Type B pancreatic cell (in vitro differentiated cells): ENCODE results near the gene CDC14B. TPM values are rescaled to one million over a fixed set of nuclear protein-coding genes. Genes with fewer than 3 reads are reported as not detected.
"Not testable (repeated sequence)": the region's sequence is repeated elsewhere in the genome, so short reads cannot be mapped to it uniquely, and the experiment has no call there.

Source experiments
- DNase-seq: peaks from one replicate; pipeline ENCODE4 v3.0.0; 2021; ENCODE audit warnings: mixed read lengths; ENCODE audit not compliant: unreplicated experiment; ENCODE audit errors: extremely low spot score
- H3K27ac Mint-ChIP-seq: 2 replicates; pipeline ENCODE4 v1.8.0; 2021; ENCODE audit warnings: mild to moderate bottlenecking, mixed read lengths
- H3K27me3 Mint-ChIP-seq: 2 replicates; pipeline ENCODE4 v1.8.0; 2021; ENCODE audit warnings: mixed read lengths
- H3K36me3 Mint-ChIP-seq: 2 replicates; pipeline ENCODE4 v1.8.0; 2021; ENCODE audit warnings: mixed read lengths
- H3K4me1 Mint-ChIP-seq: one replicate; pipeline ENCODE4 v1.8.0; 2021; ENCODE audit warnings: mixed read lengths; ENCODE audit not compliant: unreplicated experiment
- H3K4me3 Mint-ChIP-seq: 2 replicates; pipeline ENCODE4 v1.8.0; 2021; ENCODE audit warnings: mild to moderate bottlenecking, mixed read lengths
- H3K9me3 Mint-ChIP-seq: 2 replicates; pipeline ENCODE4 v1.8.0; 2021; ENCODE audit warnings: mixed read lengths
- total RNA-seq: library from RNA; stranded (reverse); gene quantifications from 2 replicates; pipeline ENCODE4 v1.2.1, GENCODE V29; 2021; ENCODE audit warnings: low replicate concordance
- TF ChIP-seq, protein P1 (sequence below): fragments of 200-600 bp; sonication (generic); conservative IDR thresholded peaks from 2 replicates; pipeline ENCODE4 v1.5.0; 2021; ENCODE audit warnings: antibody characterized with exemption, mild to moderate bottlenecking

Gene CDC14B
- total RNA-seq, 1 donor from 2014 or later = 24.8 TPM

DNA sequence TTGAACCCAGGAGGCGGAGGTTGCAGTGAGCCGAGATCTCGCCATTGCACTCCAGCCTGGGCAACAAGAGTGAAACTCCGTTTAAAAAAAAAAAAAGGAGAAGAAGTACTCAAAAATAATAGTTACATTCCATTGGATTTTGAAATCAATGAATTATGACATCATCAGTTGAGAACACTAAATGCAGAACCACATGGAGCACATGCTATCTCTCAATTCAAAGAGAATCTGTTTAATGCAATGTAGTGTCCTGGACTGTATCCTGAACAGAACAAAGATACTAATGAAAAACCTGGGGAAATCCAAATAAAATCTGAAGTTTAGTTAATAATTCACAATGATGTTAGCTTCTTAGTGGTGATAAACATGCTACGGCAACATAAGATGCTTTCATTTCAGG, 20.3 kb downstream of the CDC14B start:
- peaks cover 5% of the 10 kb centered on the region for H3K9me3 Mint-ChIP-seq
- H3K27ac Mint-ChIP-seq = no peak overlapping the region
- TF ChIP-seq, protein P1, sequence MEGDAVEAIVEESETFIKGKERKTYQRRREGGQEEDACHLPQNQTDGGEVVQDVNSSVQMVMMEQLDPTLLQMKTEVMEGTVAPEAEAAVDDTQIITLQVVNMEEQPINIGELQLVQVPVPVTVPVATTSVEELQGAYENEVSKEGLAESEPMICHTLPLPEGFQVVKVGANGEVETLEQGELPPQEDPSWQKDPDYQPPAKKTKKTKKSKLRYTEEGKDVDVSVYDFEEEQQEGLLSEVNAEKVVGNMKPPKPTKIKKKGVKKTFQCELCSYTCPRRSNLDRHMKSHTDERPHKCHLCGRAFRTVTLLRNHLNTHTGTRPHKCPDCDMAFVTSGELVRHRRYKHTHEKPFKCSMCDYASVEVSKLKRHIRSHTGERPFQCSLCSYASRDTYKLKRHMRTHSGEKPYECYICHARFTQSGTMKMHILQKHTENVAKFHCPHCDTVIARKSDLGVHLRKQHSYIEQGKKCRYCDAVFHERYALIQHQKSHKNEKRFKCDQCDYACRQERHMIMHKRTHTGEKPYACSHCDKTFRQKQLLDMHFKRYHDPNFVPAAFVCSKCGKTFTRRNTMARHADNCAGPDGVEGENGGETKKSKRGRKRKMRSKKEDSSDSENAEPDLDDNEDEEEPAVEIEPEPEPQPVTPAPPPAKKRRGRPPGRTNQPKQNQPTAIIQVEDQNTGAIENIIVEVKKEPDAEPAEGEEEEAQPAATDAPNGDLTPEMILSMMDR = no peak
- H3K4me1 Mint-ChIP-seq = peaks cover 13% of the 10 kb centered on the region
- H3K36me3 Mint-ChIP-seq = no peaks in the 10 kb centered on the region
- DNase-seq = no peak
- no peak overlapping the region for H3K4me3 Mint-ChIP-seq
- no peaks in the 10 kb centered on the region for H3K27me3 Mint-ChIP-seq

DNA sequence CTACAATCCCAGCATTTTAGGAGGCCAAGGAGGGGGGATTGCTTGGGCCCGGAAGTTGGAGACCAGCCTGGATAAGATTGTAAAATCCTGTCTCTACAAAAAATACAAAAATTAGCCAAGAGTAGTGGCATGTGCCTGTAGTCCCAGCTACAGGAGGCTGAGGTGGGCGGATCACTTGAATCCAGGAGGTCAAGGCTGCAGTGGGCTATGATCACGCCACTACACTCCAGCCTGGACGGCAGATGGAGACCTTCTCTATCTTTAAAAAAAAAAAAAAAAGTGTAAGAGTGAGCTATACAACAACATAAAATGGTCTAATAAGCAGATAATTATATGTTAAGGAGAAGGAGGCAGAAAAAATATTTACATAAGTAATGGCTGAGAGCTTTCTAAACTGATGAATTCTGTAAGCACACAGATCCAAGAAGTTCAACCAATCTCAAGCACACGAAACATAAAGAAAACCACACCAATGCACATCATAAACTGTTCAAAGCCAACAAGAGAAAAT, 23.0 kb downstream of the CDC14B start:
- no peak overlapping the region for H3K4me3 Mint-ChIP-seq
- DNase-seq = no peak
- H3K27ac Mint-ChIP-seq = no peak overlapping the region
- no peaks in the 10 kb centered on the region for H3K36me3 Mint-ChIP-seq
- no peaks in the 10 kb centered on the region for H3K9me3 Mint-ChIP-seq
- no peaks in the 10 kb centered on the region for H3K4me1 Mint-ChIP-seq
- no peaks in the 10 kb centered on the region for H3K27me3 Mint-ChIP-seq
- TF ChIP-seq, protein P1 = no peak

DNA sequence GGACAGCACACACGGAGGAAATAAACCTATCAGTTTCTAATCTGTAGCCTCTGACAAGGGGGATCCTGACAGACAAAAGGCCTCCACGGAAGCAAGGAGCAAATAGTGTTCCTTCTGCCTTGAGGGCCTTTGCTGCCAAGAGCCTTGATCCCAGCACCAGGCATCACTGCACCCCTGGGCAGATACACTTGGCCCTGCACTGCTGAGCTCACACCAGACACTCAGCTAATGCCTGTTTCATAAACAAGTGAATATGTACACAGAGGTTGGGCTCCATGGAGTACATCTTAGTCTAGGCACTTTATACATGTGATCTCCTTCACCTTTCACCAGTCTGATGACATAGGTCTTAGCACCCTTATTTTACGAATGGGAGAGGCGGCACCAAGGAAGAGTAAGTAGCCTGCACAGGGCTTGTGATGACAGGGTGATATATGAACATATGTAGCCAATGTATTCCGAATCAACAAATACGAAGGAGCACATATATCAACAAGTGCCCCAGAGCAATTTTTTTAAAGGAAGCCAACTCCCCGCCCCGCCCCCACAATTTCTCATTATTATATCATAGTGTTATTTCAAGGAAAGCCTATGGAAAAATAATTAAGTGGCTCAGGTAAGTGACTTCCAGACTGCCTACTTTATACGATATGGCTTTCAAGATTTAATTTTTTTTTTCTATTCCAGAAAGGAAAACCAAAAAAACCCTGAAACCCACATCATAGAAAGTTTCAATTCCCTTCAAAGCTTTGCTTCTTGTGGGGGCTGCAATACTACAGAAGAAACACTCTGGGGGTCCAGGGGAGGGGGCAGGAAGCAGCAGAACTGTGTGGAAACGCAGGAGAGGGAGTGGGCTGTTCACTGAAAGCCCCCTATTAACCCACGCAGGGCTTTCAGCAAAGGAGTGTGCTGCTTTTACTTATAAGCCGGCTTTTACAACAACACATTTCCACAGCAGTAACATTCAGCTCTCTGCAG, 32.0 kb downstream of the CDC14B start:
- H3K27ac Mint-ChIP-seq = no peak overlapping the region
- TF ChIP-seq, protein P1 = no peak
- no peak overlapping the region for H3K4me3 Mint-ChIP-seq
- no peaks in the 10 kb centered on the region for H3K36me3 Mint-ChIP-seq
- peaks cover 31% of the 10 kb centered on the region for H3K4me1 Mint-ChIP-seq
- no peaks in the 10 kb centered on the region for H3K27me3 Mint-ChIP-seq
- H3K9me3 Mint-ChIP-seq = no peaks in the 10 kb centered on the region
- DNase-seq = no peak

DNA sequence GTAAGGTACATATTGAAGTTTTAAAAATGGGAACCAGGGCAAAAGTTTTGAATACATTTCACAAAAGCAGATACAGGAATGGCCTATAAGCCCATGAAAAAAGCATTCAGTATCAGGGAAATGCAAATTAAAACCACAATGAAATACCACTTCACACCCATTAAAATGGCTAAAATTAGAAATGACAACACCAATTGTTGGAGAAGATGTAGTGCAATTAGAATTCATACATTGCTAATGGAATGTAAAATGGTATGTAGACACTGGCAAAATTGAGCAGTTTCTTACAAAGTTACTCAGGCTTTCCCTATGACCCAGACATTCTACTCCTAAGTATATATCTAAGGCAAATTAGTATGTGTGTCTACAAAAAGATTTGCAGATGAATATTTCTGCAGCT, 34.2 kb downstream of the CDC14B start:
- TF ChIP-seq, protein P1 = no peak
- Mint-ChIP-seq H3K36me3 (no peaks in the 10 kb centered on the region), H3K27ac (peak overlapping the region; percentile 62), H3K4me1 (peaks cover 42% of the 10 kb centered on the region), H3K4me3 (no peak overlapping the region), H3K9me3 (no peaks in the 10 kb centered on the region), H3K27me3 (no peaks in the 10 kb centered on the region)
- no peak for DNase-seq

DNA sequence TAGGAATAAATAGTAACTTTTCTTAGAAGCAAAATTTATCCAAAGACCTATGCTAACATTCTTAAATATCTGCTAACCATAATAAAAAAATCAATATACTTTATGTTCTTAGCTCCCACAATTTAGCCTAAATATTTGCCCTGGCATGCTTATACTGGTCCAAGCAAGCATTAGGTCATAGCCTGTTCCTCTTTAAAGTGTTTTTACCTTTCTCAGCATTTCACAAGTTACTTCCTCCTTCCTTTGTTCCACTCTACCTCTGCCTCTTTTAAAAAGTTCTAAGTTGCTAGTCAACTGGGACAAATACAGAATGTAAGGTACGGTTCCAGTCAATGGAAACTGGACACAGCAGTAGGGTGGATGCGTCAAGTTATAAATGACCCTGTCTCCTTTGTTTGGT, 37.4 kb downstream of the CDC14B start:
- H3K36me3 Mint-ChIP-seq, H3K4me3 Mint-ChIP-seq, H3K27me3 Mint-ChIP-seq, H3K9me3 Mint-ChIP-seq, DNase-seq: not testable (repeated sequence)
- Mint-ChIP-seq H3K4me1 (peaks cover 34% of the 10 kb centered on the region), H3K27ac (peak overlapping the region; percentile 76)

DNA sequence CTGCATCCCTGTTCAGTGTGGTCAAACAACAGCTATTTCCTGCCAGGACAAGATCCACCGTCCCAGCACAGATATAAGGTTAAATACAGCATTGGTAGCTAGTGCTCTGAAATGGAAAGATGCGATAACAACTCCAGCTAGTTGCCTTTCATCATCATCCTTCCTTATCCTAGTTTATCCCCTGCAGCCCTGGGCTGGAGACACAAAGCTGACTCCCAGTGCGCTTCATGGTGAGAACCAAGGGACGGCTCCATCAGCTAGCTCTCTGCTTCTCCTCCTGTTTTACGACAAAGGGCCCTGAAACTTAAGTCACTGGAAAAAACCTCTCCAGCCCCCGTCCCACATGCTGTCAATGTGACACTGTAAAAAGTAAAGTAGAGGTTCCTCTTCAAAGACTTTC, 37.9 kb downstream of the CDC14B start:
- DNase-seq = no peak
- TF ChIP-seq, protein P1 = no peak
- Mint-ChIP-seq H3K4me1 (peaks cover 31% of the 10 kb centered on the region), H3K4me3 (no peak overlapping the region), H3K27me3 (no peaks in the 10 kb centered on the region), H3K9me3 (no peaks in the 10 kb centered on the region), H3K27ac (peak overlapping the region; percentile 76), H3K36me3 (no peaks in the 10 kb centered on the region)
